ENCODE results near the gene LCNL1. TPM values are rescaled to one million over a fixed set of nuclear protein-coding genes. Genes with fewer than 3 reads are reported as not detected.

Gene LCNL1
- total and polyA plus RNA-seq, 10 of the 15 experiments (the other 5 are each of a cell fraction or from before 2014, with no cell fraction given) = not detected

GRCh38 chr9:136944519-136945332 is 38.1 kb upstream of the LCNL1 start, which contains the start of the genes C8G and FBXW5 (continued):
- no peak for TF ChIP-seq BCLAF1 (IDR thresholded peaks at IDR 0.05)
- TF ChIP-seq ZBTB33 (IDR thresholded peaks at IDR 0.05) = no peak

- peaks cover 9% of the 10 kb centered on the region for H3K4me1 ChIP-seq (ENCODE audit: control insufficient read depth, insufficient read depth, low read length)
- in situ Hi-C loops (cut with MboI) (loop anchor here (5.0 kb wide), 1 partner anchor 92 kb away; no protein-coding TSS in a partner anchor), intact Hi-C loops (cut with micrococcal nuclease; ENCODE audit: unreplicated experiment) (loop anchor here (10.0 kb wide), 1 partner anchor 151 kb away; the partner anchor contains the start of genes CCDC183 and TMEM141)
- H3K4me3 ChIP-seq = no peak overlapping the region
- ChIA-PET SMC1A (ENCODE audit: uncharacterized antibody, unreplicated experiment) (no interaction called here), POLR2A (interaction anchor here (2.5 kb wide), 1 partner anchor 59 kb away, joined by 6 read pairs; the partner anchor contains the start of gene TRAF2), CTCF (interaction anchor here (0.7 to 1.6 kb wide), 8 partner anchors 9 to 90 kb away, joined by 3 to 7 read pairs (median 3); partner anchors contain the start of genes CLIC3 and TRAF2), RAD21 (ENCODE audit: unreplicated experiment) (interaction anchor here (0.5 kb wide), 1 partner anchor 15 kb away, joined by 5 read pairs; no protein-coding TSS in a partner anchor)
- H3K27ac ChIP-seq (ENCODE audit: control insufficient read depth, insufficient read depth) = no peak overlapping the region
- H2AFZ ChIP-seq (ENCODE audit: control insufficient read depth, low read depth, low read length) = no peak overlapping the region
- H3K36me3 ChIP-seq (ENCODE audit: control insufficient read depth in 2 of 2, insufficient read depth in 2 of 2, low read length in 1 of 2) = peaks cover 0 to 18% of the 10 kb centered on the region in 2 experiments; a peak in 3 of 4 replicates
- BruUV-seq (replicated peaks) = no TSS peak
- 64% methylated on average over 28 of the region's 30 CpGs for WGBS (ENCODE audit: insufficient coverage, insufficient replicate concordance, low lambda C conversion rate, missing lambda C conversion rate)
- ATAC-seq (no peak), FAIRE-seq (no peak), DNase-seq (ENCODE audit: low read depth, low spot score) (no peak)
- no peaks in the 10 kb centered on the region for H4K20me1 ChIP-seq (ENCODE audit: control insufficient read depth, insufficient read depth)
- no peaks in the 10 kb centered on the region for H3K27me3 ChIP-seq (replicated peaks in 1 of 2; ENCODE audit: control insufficient read depth in 2 of 2, insufficient read depth in 2 of 2, low read length in 1 of 2)
- H3K79me2 ChIP-seq (ENCODE audit: control insufficient read depth, insufficient read depth, low read length) = peaks cover 19% of the 10 kb centered on the region
- no peaks in the 10 kb centered on the region for H3K9me3 ChIP-seq (replicated peaks; ENCODE audit: control insufficient read depth, insufficient read depth, low read length)
- H3K9ac ChIP-seq (ENCODE audit: control insufficient read depth, insufficient read depth, low read length) = no peak overlapping the region
- no peak overlapping the region for H3K4me2 ChIP-seq (ENCODE audit: control insufficient read depth, insufficient read depth)
- no peak for TF ChIP-seq CHD1 (IDR thresholded peaks at IDR 0.05; ENCODE audit: low read depth, low read length)
- no peak for TF ChIP-seq BCL11A (IDR thresholded peaks at IDR 0.05; ENCODE audit: low read depth, low read length)
- TF ChIP-seq CREM (IDR thresholded peaks at IDR 0.05; ENCODE audit: low read depth) = no peak
- no peak for TF ChIP-seq IRF5 (IDR thresholded peaks at IDR 0.05; ENCODE audit: borderline replicate concordance)
- TF ChIP-seq NFIC (IDR thresholded peaks at IDR 0.05; ENCODE audit: low read depth, low read length) = no peak
- no peak for TF ChIP-seq NR2F1 (conservative IDR thresholded peaks at IDR 0.05)
- TF ChIP-seq RBBP5 (conservative IDR thresholded peaks at IDR 0.05) = no peak
- TF ChIP-seq SIX5 (IDR thresholded peaks at IDR 0.05; ENCODE audit: low read depth, low read length, severe bottlenecking) = no peak
- TF ChIP-seq RAD21 (IDR thresholded peaks at IDR 0.05; ENCODE audit: insufficient read depth, low read depth, low read length) = no peak
- no peak for TF ChIP-seq SP1 (IDR thresholded peaks at IDR 0.05; ENCODE audit: low read depth, low read length)
- no peak for TF ChIP-seq EP300 (IDR thresholded peaks at IDR 0.05; ENCODE audit: borderline replicate concordance in 1 of 2, control insufficient read depth in 1 of 2, low read depth in 2 of 2, low read length in 2 of 2)
- TF ChIP-seq KDM1A (IDR thresholded peaks at IDR 0.05; ENCODE audit: borderline replicate concordance) = no peak
These were observed 37.2 kb upstream of the LCNL1 start for GRCh38 chr9:136945333-136946227.
